Loucy (cell line): ENCODE results near the gene CSNK1G3.

ENCODE experiments used
- H2AFZ ChIP-seq: fragments of 200-600 bp; sonication (generic); 2 replicates; pipeline ENCODE4 v1.6.0; 2016; ENCODE audit warnings: antibody characterized with exemption, mild to moderate bottlenecking, low read length, moderate library complexity
- H3F3A ChIP-seq: fragments of 200-600 bp; 2 replicates; pipeline ENCODE4 v1.6.0; 2016; ENCODE audit warnings: antibody characterized with exemption, low read depth, mild to moderate bottlenecking
- H3K27me3 ChIP-seq: fragments of 200-600 bp; sonication (generic); 2 replicates; pipeline ENCODE4 v1.6.1; 2014; ENCODE audit warnings: low read length, mild to moderate bottlenecking; ENCODE audit not compliant: insufficient read depth, poor library complexity, severe bottlenecking
- H3K36me3 ChIP-seq: fragments of 200-600 bp; sonication (generic); 2 replicates; pipeline ENCODE4 v1.6.1; 2016; ENCODE audit warnings: low read length; ENCODE audit not compliant: insufficient read depth
- H3K4me1 ChIP-seq: fragments of 200-600 bp; sonication (generic); 2 replicates; pipeline ENCODE4 v1.5.1; 2014; ENCODE audit warnings: low read length, mild to moderate bottlenecking; ENCODE audit not compliant: insufficient read depth, poor library complexity, severe bottlenecking
- H3K4me2 ChIP-seq: fragments of 200-600 bp; sonication (generic); 2 replicates; pipeline ENCODE4 v1.6.0; 2014; ENCODE audit warnings: antibody characterized with exemption, low read length, low read depth, mild to moderate bottlenecking; ENCODE audit not compliant: poor library complexity, severe bottlenecking
- H3K4me3 ChIP-seq: fragments of 200-600 bp; sonication (generic); 2 replicates; pipeline ENCODE4 v1.5.1; 2014; ENCODE audit warnings: low read length, mild to moderate bottlenecking, mixed read lengths; ENCODE audit not compliant: poor library complexity, severe bottlenecking
- H3K79me2 ChIP-seq: fragments of 200-600 bp; sonication (generic); 2 replicates; pipeline ENCODE4 v1.6.1; 2014; ENCODE audit warnings: low read length; ENCODE audit not compliant: insufficient read depth
- H3K9ac ChIP-seq: fragments of 200-600 bp; sonication (generic); 2 replicates; pipeline ENCODE4 v1.6.0; 2014; ENCODE audit warnings: mild to moderate bottlenecking, low read depth, low read length, moderate library complexity; ENCODE audit not compliant: poor library complexity, severe bottlenecking
- H3K9me2 ChIP-seq: fragments of 200-600 bp; sonication (generic); replicated peaks from 2 replicates; pipeline ENCODE4 v1.6.1; 2016; ENCODE audit warnings: low read depth, low read length, mixed read lengths
- H3K9me3 ChIP-seq: fragments of 200-600 bp; sonication (generic); 2 replicates; pipeline ENCODE4 v1.6.1; 2014; ENCODE audit warnings: mild to moderate bottlenecking, antibody characterized with exemption, low read length, low read depth; ENCODE audit not compliant: insufficient read depth
- H4K20me1 ChIP-seq: fragments of 200-600 bp; sonication (generic); 2 replicates; pipeline ENCODE4 v1.6.0; 2014; ENCODE audit warnings: antibody characterized with exemption, low read length, mild to moderate bottlenecking; ENCODE audit not compliant: insufficient read depth, poor library complexity, severe bottlenecking
- CTCF ChIP-seq: fragments of 200-600 bp; sonication (generic); conservative IDR thresholded peaks from 2 replicates; pipeline ENCODE4 v1.5.1; 2014; ENCODE audit warnings: mild to moderate bottlenecking, antibody characterized with exemption, low read length
- EZH2phosphoT487 ChIP-seq: fragments of 200-600 bp; IDR thresholded peaks from 2 replicates; pipeline ENCODE4 v1.6.1; 2018; ENCODE audit warnings: antibody characterized with exemption, mild to moderate bottlenecking, moderate library complexity, borderline replicate concordance

CSNK1G3 gene

GRCh38 chr5:123537256-123537655, 25.3 kb downstream of the CSNK1G3 start:
- no peaks in the 10 kb centered on the region for H3K36me3 ChIP-seq
- H3K9me3 ChIP-seq = no peaks in the 10 kb centered on the region
- H2AFZ ChIP-seq = no peak overlapping the region
- H3K4me1 ChIP-seq = peaks cover 4% of the 10 kb centered on the region
- H3K79me2 ChIP-seq = peaks cover 58% of the 10 kb centered on the region
- no peak overlapping the region for H3K4me2 ChIP-seq
- H3K9ac ChIP-seq = no peak overlapping the region
- no peaks in the 10 kb centered on the region for H3F3A ChIP-seq
- peaks cover 4% of the 10 kb centered on the region for H4K20me1 ChIP-seq
- H3K9me2 ChIP-seq = no peaks in the 10 kb centered on the region
- no peaks in the 10 kb centered on the region for H3K27me3 ChIP-seq
- no peak overlapping the region for H3K4me3 ChIP-seq
- TF ChIP-seq EZH2phosphoT487 (no peak), CTCF (no peak)

GRCh38 chr5:123537845-123538244, 25.9 kb downstream of the CSNK1G3 start:
- Histone ChIP-seq H3K4me3 (no peak overlapping the region), H2AFZ (no peak overlapping the region), H3K27me3 (no peaks in the 10 kb centered on the region), H3K9ac (no peak overlapping the region), H3K4me2 (no peak overlapping the region), H3K9me2 (no peaks in the 10 kb centered on the region), H3K9me3 (no peaks in the 10 kb centered on the region), H4K20me1 (peaks cover 4% of the 10 kb centered on the region), H3K36me3 (no peaks in the 10 kb centered on the region), H3K4me1 (peaks cover 3% of the 10 kb centered on the region), H3F3A (no peaks in the 10 kb centered on the region), H3K79me2 (peaks cover 61% of the 10 kb centered on the region)
- TF ChIP-seq EZH2phosphoT487 (no peak), CTCF (no peak)

GRCh38 chr5:123538670-123539459, 26.9 kb downstream of the CSNK1G3 start:
- Histone ChIP-seq H2AFZ (no peak overlapping the region), H3F3A (no peaks in the 10 kb centered on the region), H3K9me3 (no peaks in the 10 kb centered on the region), H3K9me2 (no peaks in the 10 kb centered on the region), H3K4me3 (no peak overlapping the region), H3K4me2 (no peak overlapping the region), H3K9ac (no peak overlapping the region), H3K79me2 (peaks cover 70% of the 10 kb centered on the region), H3K27me3 (no peaks in the 10 kb centered on the region), H3K4me1 (no peaks in the 10 kb centered on the region), H3K36me3 (no peaks in the 10 kb centered on the region), H4K20me1 (peaks cover 4% of the 10 kb centered on the region)
- TF ChIP-seq CTCF (no peak), EZH2phosphoT487 (no peak)
